Body of pancreas (tissue), 4 donors: Measurements from ENCODE around the gene CBX4.

Experiments
- POLR2A ChIP-seq, 3 donors: fragments of 450-650 bp; IDR thresholded peaks; one replicate each; pipeline ENCODE4 v1.6.1; 2016; ENCODE audit warnings: antibody characterized with exemption in 3 of 3, mild to moderate bottlenecking in 2 of 3
- TF ChIP-seq, protein P1 (sequence below), 7 experiments: fragments of 450-650 bp in 4 of 7; fragments of 200-600 bp in 3 of 7; sonication (generic) in 3 of 7; IDR thresholded peaks; one replicate each; pipeline ENCODE4 v1.5.1; 2016 to 2019; ENCODE audit warnings: antibody characterized with exemption in 7 of 7

DNA sequence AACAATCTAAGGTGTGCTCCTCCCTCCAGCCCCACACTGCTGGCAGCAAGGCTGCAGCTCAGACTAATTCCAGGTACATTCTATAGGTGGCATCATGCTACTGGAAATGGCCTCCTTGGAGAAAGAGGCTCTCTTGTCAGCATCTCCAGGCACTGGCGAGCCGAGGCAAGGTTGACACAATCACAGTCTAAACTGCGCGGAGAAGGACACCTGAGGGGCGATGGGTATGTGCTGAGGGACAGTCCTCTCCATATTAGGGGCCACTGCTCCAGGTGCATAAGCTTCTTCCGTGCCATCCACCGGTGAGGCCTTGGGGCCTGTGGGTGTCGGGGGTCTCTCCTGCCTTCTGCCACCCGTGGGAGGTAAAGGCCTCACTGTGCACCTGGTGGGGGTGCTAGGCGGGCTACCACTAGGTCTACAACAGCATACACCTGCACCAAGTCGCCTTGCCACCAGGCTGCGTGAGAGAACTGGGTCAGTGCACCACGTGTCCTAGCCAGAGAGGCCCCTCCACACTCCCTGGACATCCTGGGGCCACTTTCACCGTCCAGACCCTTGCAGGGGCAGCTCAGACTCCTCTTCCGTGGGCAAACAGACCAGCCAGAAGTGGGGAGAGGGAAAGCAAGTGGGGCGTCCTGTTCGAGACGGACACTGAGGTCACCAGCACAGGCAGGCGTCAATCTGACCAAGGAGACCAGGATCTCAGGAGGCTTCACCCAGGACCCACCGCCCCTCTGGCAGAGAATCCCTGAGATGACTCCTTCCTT, 30.3 kb downstream of the CBX4 start:
- TF ChIP-seq POLR2A (IDR thresholded peaks at IDR 0.05): no peak
- TF ChIP-seq, protein P1, sequence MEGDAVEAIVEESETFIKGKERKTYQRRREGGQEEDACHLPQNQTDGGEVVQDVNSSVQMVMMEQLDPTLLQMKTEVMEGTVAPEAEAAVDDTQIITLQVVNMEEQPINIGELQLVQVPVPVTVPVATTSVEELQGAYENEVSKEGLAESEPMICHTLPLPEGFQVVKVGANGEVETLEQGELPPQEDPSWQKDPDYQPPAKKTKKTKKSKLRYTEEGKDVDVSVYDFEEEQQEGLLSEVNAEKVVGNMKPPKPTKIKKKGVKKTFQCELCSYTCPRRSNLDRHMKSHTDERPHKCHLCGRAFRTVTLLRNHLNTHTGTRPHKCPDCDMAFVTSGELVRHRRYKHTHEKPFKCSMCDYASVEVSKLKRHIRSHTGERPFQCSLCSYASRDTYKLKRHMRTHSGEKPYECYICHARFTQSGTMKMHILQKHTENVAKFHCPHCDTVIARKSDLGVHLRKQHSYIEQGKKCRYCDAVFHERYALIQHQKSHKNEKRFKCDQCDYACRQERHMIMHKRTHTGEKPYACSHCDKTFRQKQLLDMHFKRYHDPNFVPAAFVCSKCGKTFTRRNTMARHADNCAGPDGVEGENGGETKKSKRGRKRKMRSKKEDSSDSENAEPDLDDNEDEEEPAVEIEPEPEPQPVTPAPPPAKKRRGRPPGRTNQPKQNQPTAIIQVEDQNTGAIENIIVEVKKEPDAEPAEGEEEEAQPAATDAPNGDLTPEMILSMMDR (IDR thresholded peaks at IDR 0.05): peak in 6 of 7 experiments; percentile 21 to 82 (median 72)
